DND-41 (cell line): ENCODE measurements around the gene CDHR2.

ENCODE experiments used
- EZH2 ChIP-seq: IDR thresholded peaks from 3 replicates; pipeline ENCODE4 v1.6.1; 2012; ENCODE audit warnings: borderline replicate concordance, low read depth, mild to moderate bottlenecking, moderate library complexity, low read length, inconsistent platforms; ENCODE audit not compliant: severe bottlenecking
- TF ChIP-seq, protein P1 (sequence below): IDR thresholded peaks from 2 replicates; pipeline ENCODE4 v1.5.1; 2012; ENCODE audit warnings: borderline replicate concordance, low read length, moderate library complexity, mild to moderate bottlenecking; ENCODE audit not compliant: poor library complexity, severe bottlenecking; ENCODE audit errors: extremely low read depth

DNA sequence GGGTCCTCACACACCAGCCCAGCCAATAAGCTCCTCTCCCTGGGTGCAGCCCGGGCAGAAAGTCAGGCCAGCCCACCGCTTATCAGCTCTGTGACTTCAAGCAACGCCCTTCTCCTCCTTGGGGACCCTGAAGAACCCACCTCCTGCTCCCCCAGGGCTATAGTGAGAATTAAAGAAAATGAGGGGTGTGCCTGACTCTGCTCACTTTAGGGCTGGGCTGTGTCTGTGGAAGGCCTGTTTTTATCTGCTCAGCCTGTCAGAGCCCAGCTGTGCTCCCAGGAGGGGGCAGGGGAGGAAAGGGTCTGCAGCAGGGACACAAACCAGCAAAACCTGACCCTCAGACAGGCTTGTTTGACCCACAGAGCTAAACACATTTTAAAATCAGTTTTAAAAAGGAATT is 56.9 kb downstream of the CDHR2 start:
- TF ChIP-seq, protein P1, sequence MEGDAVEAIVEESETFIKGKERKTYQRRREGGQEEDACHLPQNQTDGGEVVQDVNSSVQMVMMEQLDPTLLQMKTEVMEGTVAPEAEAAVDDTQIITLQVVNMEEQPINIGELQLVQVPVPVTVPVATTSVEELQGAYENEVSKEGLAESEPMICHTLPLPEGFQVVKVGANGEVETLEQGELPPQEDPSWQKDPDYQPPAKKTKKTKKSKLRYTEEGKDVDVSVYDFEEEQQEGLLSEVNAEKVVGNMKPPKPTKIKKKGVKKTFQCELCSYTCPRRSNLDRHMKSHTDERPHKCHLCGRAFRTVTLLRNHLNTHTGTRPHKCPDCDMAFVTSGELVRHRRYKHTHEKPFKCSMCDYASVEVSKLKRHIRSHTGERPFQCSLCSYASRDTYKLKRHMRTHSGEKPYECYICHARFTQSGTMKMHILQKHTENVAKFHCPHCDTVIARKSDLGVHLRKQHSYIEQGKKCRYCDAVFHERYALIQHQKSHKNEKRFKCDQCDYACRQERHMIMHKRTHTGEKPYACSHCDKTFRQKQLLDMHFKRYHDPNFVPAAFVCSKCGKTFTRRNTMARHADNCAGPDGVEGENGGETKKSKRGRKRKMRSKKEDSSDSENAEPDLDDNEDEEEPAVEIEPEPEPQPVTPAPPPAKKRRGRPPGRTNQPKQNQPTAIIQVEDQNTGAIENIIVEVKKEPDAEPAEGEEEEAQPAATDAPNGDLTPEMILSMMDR: no peak
- no peak for TF ChIP-seq EZH2
